Measurements from ENCODE around the gene CCT8L2.
"Not testable (repeated sequence)": the region's sequence is repeated elsewhere in the genome, so short reads cannot be mapped to it uniquely, and the experiment has no call there.

DNA sequence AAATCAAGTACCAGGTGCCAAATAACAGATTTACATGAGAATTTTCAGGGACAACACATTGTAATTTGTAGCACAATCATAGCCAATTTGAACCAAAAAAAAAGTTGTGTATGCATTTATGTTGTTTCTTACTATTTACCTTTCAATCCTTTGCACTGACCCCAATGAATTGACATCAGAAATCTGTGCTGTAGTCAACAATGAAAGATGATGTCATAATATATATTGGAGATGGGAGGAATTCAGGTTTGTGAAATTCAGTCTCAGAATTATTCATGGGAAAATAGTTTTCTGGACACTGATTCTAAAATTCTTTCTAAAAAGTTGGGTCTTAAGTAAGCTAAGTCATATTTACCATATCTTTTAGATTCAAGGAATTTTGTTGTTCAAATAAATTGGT lies 31.0 kb upstream of the CCT8L2 start:
- not testable (repeated sequence) for TF ChIP-seq EZH2 (IDR thresholded peaks at IDR 0.05; ENCODE audit: low read length, unreplicated experiment); CTCF (conservative IDR thresholded peaks at IDR 0.05; ENCODE audit: low read depth, low read length)

Data from PC-3 (cell line).